Astrocyte (in vitro differentiated cells and primary cell): ENCODE results near the gene PCYT2. TPM values are rescaled to one million over a fixed set of nuclear protein-coding genes. Genes with fewer than 3 reads are reported as not detected.

Experiments
- DNase-seq: peaks from one replicate; pipeline ENCODE4 v3.0.0-alpha.2; 2010; ENCODE audit warnings: low read depth
- FAIRE-seq: peaks from 2 replicates; lab custom pipeline; 2011; peaks lifted over from hg19 to GRCh38; lab: Jason Lieb, UNC
- H2AFZ ChIP-seq: 2 replicates; pipeline ENCODE4 v1.6.0; 2012; ENCODE audit warnings: low read depth, low read length, inconsistent platforms
- H3K27ac ChIP-seq: 2 replicates; pipeline ENCODE4 v1.5.1; 2011; ENCODE audit warnings: low read depth, low read length, inconsistent platforms
- H3K27me3 ChIP-seq: 2 replicates; pipeline ENCODE4 v1.6.0; 2011; ENCODE audit warnings: low read length, inconsistent platforms; ENCODE audit not compliant: insufficient read depth
- H3K36me3 ChIP-seq: 2 replicates; pipeline ENCODE4 v1.5.1; 2011; ENCODE audit warnings: low read length, inconsistent platforms; ENCODE audit not compliant: insufficient read depth
- H3K4me1 ChIP-seq: 2 replicates; pipeline ENCODE4 v1.5.1; 2011; ENCODE audit warnings: low read length, inconsistent platforms; ENCODE audit not compliant: insufficient read depth
- H3K4me2 ChIP-seq: 2 replicates; pipeline ENCODE4 v1.6.0; 2012; ENCODE audit warnings: low read length, inconsistent platforms
- H3K4me3 ChIP-seq: 2 replicates; pipeline ENCODE4 v1.5.1; 2011; ENCODE audit warnings: low read depth, mild to moderate bottlenecking, low read length, inconsistent platforms; ENCODE audit not compliant: insufficient read depth
- H3K79me2 ChIP-seq: 2 replicates; pipeline ENCODE4 v1.6.0; 2012; ENCODE audit warnings: mild to moderate bottlenecking, low read length, inconsistent platforms; ENCODE audit not compliant: insufficient read depth
- H3K9ac ChIP-seq: 2 replicates; pipeline ENCODE4 v1.6.0; 2012; ENCODE audit warnings: mild to moderate bottlenecking, low read length, inconsistent platforms
- H3K9me3 ChIP-seq: 2 replicates; pipeline ENCODE4 v1.5.1; 2012; ENCODE audit warnings: low read depth, mild to moderate bottlenecking, low read length, inconsistent platforms; ENCODE audit not compliant: insufficient read depth
- H4K20me1 ChIP-seq: 2 replicates; pipeline ENCODE4 v1.6.0; 2012; ENCODE audit warnings: low read length, inconsistent platforms; ENCODE audit not compliant: insufficient read depth
- H3K27ac Mint-ChIP-seq: one replicate; pipeline ENCODE4 v1.8.0; 2021; ENCODE audit warnings: mild to moderate bottlenecking, mixed read lengths; ENCODE audit not compliant: unreplicated experiment
- H3K27me3 Mint-ChIP-seq: one replicate; pipeline ENCODE4 v1.8.0; 2021; ENCODE audit warnings: low read depth, mixed read lengths; ENCODE audit not compliant: unreplicated experiment
- H3K36me3 Mint-ChIP-seq: one replicate; pipeline ENCODE4 v1.8.0; 2021; ENCODE audit warnings: low read depth, mixed read lengths; ENCODE audit not compliant: unreplicated experiment
- H3K4me1 Mint-ChIP-seq: one replicate; pipeline ENCODE4 v1.8.0; 2021; ENCODE audit warnings: low read depth, mixed read lengths; ENCODE audit not compliant: unreplicated experiment
- H3K4me3 Mint-ChIP-seq: one replicate; pipeline ENCODE4 v1.8.0; 2021; ENCODE audit warnings: mild to moderate bottlenecking, moderate library complexity, mixed read lengths; ENCODE audit not compliant: unreplicated experiment
- H3K9me3 Mint-ChIP-seq: one replicate; pipeline ENCODE4 v1.8.0; 2021; ENCODE audit warnings: mild to moderate bottlenecking, mixed read lengths; ENCODE audit not compliant: unreplicated experiment
- CTCF ChIP-seq: IDR thresholded peaks from 2 replicates; pipeline ENCODE4 v1.5.1; 2011; ENCODE audit warnings: low read depth, mild to moderate bottlenecking, inconsistent platforms, low read length, moderate library complexity; ENCODE audit not compliant: insufficient read depth
- EZH2 ChIP-seq: IDR thresholded peaks from 2 replicates; pipeline ENCODE4 v1.6.1; 2012; ENCODE audit warnings: mild to moderate bottlenecking, low read length, inconsistent platforms; ENCODE audit not compliant: insufficient read depth
- total RNA-seq: library from RNA; stranded (reverse); gene quantifications from 2 replicates; pipeline ENCODE4 v1.2.1, GENCODE V29; 2021

The PCYT2 gene
- total RNA-seq, 1 donor from 2014 or later = 31.6 TPM

- H3K4me3 Mint-ChIP-seq = peak overlapping the region; percentile 62
- no peak for FAIRE-seq
Observed at GRCh38 chr17:81903415-81903831, 7.8 kb downstream of the PCYT2 start.

GRCh38 chr17:81902653-81903414 lies 8.4 kb downstream of the PCYT2 start:
- Histone ChIP-seq H3K9ac (no peak overlapping the region), H3K27ac (no peak overlapping the region), H4K20me1 (peaks cover 26% of the 10 kb centered on the region), H3K36me3 (no peaks in the 10 kb centered on the region), H3K79me2 (peaks cover 11% of the 10 kb centered on the region), H3K4me3 (no peak overlapping the region), H3K4me1 (peaks cover 27% of the 10 kb centered on the region), H3K4me2 (peak overlapping the region; percentile 77), H3K9me3 (no peaks in the 10 kb centered on the region), H2AFZ (no peak overlapping the region), H3K27me3 (no peaks in the 10 kb centered on the region)
- Mint-ChIP-seq H3K4me3 (no peak overlapping the region), H3K4me1 (peaks cover 10% of the 10 kb centered on the region), H3K36me3 (peaks cover 8% of the 10 kb centered on the region), H3K27ac (no peak overlapping the region), H3K27me3 (no peaks in the 10 kb centered on the region), H3K9me3 (no peaks in the 10 kb centered on the region)
- DNase-seq (no peak), FAIRE-seq (no peak)
- no peak for TF ChIP-seq EZH2
- TF ChIP-seq CTCF = no peak

More at GRCh38 chr17:81903415-81903831, 7.8 kb downstream of the PCYT2 start:
- peaks cover 8% of the 10 kb centered on the region for H3K36me3 Mint-ChIP-seq
- H3K27me3 ChIP-seq = no peaks in the 10 kb centered on the region
- H3K4me3 ChIP-seq = no peak overlapping the region
- H3K27me3 Mint-ChIP-seq = no peaks in the 10 kb centered on the region
- H3K27ac ChIP-seq = no peak overlapping the region
- no peaks in the 10 kb centered on the region for H3K36me3 ChIP-seq
- no peak overlapping the region for H3K9ac ChIP-seq
- no peak overlapping the region for H2AFZ ChIP-seq
- H4K20me1 ChIP-seq = peaks cover 26% of the 10 kb centered on the region
- H3K4me2 ChIP-seq = no peak overlapping the region
- H3K4me1 ChIP-seq = peaks cover 21% of the 10 kb centered on the region
- H3K79me2 ChIP-seq = peaks cover 11% of the 10 kb centered on the region
- H3K9me3 ChIP-seq = no peaks in the 10 kb centered on the region
- DNase-seq = no peak
- H3K4me1 Mint-ChIP-seq = peaks cover 4% of the 10 kb centered on the region
- no peaks in the 10 kb centered on the region for H3K9me3 Mint-ChIP-seq
- TF ChIP-seq EZH2 = no peak
- TF ChIP-seq CTCF = no peak
- H3K27ac Mint-ChIP-seq = no peak overlapping the region

DNA sequence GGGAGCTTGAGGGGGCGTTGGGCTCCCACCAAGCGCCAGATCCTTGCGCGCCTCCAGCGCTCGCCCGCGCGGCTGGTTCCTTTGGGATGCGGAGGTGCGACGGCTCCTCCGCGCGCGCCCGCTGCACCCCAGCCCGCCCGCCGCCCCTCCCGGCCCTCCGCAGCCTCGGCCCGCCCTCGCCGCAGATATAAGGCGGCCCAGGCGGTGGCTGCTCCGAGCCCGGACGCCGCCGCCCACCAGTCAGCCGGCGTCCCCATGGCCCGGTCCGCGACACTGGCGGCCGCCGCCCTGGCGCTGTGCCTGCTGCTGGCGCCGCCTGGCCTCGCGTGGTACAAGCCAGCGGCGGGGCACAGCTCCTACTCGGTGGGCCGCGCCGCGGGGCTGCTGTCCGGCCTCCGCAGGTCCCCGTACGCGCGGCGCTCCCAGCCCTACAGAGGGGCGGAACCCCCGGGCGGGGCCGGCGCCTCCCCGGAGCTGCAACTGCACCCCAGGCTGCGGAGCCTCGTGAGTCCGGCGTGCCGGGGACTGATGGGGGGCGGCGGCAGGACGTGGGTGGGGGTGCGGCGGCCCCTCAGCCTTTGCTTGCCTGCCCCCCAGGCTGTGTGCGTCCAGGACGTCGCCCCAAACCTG lies 9.1 kb downstream of the PCYT2 start, which contains the start of gene NPB:
TSS of gene NPB (plus strand) at position 216 of the 630 bp plus-strand sequence. CDS start at position 256, 40 bp downstream.
- H3K4me3 Mint-ChIP-seq = no peak within 1 kb of the TSS
- no peak for FAIRE-seq
- H3K4me1 Mint-ChIP-seq = peaks cover 12% of the 10 kb centered on the region
- Histone ChIP-seq H3K27ac (no peak within 1 kb of the TSS), H3K4me1 (peaks cover 32% of the 10 kb centered on the region), H3K36me3 (no peaks in the 10 kb centered on the region), H3K9me3 (no peaks in the 10 kb centered on the region), H3K27me3 (no peaks in the 10 kb centered on the region), H3K4me2 (peak within 1 kb of the TSS; percentile 77), H3K4me3 (peak within 1 kb of the TSS; percentile 1), H2AFZ (no peak within 1 kb of the TSS), H4K20me1 (peaks cover 26% of the 10 kb centered on the region), H3K79me2 (peaks cover 11% of the 10 kb centered on the region), H3K9ac (no peak within 1 kb of the TSS)
- H3K36me3 Mint-ChIP-seq = peaks cover 8% of the 10 kb centered on the region
- DNase-seq = no peak
- peak within 1 kb of the TSS; percentile 13 for H3K27ac Mint-ChIP-seq
- H3K27me3 Mint-ChIP-seq = no peaks in the 10 kb centered on the region
- H3K9me3 Mint-ChIP-seq = no peaks in the 10 kb centered on the region
- no peak for TF ChIP-seq CTCF
- no peak for TF ChIP-seq EZH2
